ENCODE measurements around the gene PEA15. TPM values are rescaled to one million over a fixed set of nuclear protein-coding genes. Genes with fewer than 3 reads are reported as not detected.

Gene PEA15
- total RNA-seq, 1 experiment from 2014 or later: 94.3 TPM

DNA sequence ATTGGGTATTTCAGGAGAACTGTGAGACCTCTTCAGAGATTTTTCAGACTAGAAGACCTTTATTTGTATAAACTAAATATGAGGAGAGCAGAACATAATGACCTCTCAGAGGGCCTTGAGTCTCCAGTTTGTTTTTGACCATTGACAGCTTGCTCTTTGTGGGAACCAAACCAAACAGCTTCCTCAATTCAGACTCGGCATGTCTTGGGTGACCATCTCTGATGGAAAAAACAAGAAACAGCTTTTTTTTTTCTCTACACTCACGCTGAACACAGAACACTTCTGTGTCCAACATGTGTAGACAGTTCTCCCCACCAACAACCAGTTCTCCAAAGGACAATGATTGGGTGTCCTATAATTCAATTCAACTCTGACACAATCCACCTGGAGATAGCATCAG is 42.3 kb upstream of the PEA15 start:
- Histone ChIP-seq H3K4me3 (ENCODE audit: low read depth in 2 of 2, low read length in 2 of 2) (no peak overlapping the region), H3K27me3 (ENCODE audit: control insufficient read depth, insufficient read depth, low read length) (peaks cover 15% of the 10 kb centered on the region), H3K4me1 (ENCODE audit: control insufficient read depth, insufficient read depth, low read length) (no peaks in the 10 kb centered on the region), H3K27ac (ENCODE audit: low read length) (no peak overlapping the region), H3K9me3 (ENCODE audit: control insufficient read depth, insufficient read depth, low read depth, low read length) (no peaks in the 10 kb centered on the region), H3K36me3 (ENCODE audit: control insufficient read depth, insufficient read depth, low read length) (no peaks in the 10 kb centered on the region)
- TF ChIP-seq TCF7L2 (IDR thresholded peaks at IDR 0.05; ENCODE audit: low read depth, low read length) (no peak), POLR2AphosphoS5 (IDR thresholded peaks at IDR 0.05; ENCODE audit: low read depth, low read length) (no peak), SIN3A (IDR thresholded peaks at IDR 0.05; ENCODE audit: borderline replicate concordance, insufficient read depth, low read depth, low read length) (no peak)
- TF ChIP-seq, protein P1, sequence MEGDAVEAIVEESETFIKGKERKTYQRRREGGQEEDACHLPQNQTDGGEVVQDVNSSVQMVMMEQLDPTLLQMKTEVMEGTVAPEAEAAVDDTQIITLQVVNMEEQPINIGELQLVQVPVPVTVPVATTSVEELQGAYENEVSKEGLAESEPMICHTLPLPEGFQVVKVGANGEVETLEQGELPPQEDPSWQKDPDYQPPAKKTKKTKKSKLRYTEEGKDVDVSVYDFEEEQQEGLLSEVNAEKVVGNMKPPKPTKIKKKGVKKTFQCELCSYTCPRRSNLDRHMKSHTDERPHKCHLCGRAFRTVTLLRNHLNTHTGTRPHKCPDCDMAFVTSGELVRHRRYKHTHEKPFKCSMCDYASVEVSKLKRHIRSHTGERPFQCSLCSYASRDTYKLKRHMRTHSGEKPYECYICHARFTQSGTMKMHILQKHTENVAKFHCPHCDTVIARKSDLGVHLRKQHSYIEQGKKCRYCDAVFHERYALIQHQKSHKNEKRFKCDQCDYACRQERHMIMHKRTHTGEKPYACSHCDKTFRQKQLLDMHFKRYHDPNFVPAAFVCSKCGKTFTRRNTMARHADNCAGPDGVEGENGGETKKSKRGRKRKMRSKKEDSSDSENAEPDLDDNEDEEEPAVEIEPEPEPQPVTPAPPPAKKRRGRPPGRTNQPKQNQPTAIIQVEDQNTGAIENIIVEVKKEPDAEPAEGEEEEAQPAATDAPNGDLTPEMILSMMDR (IDR thresholded peaks at IDR 0.05): no peak
- TF ChIP-seq, protein P2, sequence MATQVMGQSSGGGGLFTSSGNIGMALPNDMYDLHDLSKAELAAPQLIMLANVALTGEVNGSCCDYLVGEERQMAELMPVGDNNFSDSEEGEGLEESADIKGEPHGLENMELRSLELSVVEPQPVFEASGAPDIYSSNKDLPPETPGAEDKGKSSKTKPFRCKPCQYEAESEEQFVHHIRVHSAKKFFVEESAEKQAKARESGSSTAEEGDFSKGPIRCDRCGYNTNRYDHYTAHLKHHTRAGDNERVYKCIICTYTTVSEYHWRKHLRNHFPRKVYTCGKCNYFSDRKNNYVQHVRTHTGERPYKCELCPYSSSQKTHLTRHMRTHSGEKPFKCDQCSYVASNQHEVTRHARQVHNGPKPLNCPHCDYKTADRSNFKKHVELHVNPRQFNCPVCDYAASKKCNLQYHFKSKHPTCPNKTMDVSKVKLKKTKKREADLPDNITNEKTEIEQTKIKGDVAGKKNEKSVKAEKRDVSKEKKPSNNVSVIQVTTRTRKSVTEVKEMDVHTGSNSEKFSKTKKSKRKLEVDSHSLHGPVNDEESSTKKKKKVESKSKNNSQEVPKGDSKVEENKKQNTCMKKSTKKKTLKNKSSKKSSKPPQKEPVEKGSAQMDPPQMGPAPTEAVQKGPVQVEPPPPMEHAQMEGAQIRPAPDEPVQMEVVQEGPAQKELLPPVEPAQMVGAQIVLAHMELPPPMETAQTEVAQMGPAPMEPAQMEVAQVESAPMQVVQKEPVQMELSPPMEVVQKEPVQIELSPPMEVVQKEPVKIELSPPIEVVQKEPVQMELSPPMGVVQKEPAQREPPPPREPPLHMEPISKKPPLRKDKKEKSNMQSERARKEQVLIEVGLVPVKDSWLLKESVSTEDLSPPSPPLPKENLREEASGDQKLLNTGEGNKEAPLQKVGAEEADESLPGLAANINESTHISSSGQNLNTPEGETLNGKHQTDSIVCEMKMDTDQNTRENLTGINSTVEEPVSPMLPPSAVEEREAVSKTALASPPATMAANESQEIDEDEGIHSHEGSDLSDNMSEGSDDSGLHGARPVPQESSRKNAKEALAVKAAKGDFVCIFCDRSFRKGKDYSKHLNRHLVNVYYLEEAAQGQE (IDR thresholded peaks at IDR 0.05; ENCODE audit: insufficient read depth in 1 of 2, low read depth in 2 of 2, low read length in 1 of 2): no peak
- DNase-seq (ENCODE audit: low read depth, low spot score) (no peak), ATAC-seq (no peak)
- CTCF ChIA-PET: no interaction called here
- intact Hi-C loops (cut with micrococcal nuclease; ENCODE audit: unreplicated experiment): no loop called here
- BruUV-seq (replicated peaks): no TSS peak
- in situ Hi-C loops (cut with HindIII; ENCODE audit: low pct_unique_long_range_greater_than_20kb, low sequenced_read_pairs): no loop called here
- POLR2A ChIA-PET: no interaction called here

DNA sequence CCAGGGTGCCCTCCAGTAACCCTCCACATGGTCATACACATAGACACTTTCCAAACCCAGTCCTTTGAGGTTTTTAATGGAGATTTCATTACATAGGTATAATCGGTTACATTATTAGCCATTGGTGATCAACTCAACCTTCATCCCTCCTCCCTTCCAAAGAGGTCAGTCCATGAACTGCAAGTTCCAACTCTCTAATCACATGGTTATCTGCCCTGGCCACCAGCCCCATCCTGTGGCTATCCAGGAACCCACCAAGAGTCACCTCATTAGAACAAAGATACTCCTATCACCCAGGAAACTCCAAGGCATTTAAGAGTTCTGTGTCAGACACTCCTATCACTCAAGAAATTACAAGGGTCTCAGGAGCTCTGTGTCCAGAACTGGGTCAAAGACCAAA is 41.6 kb upstream of the PEA15 start:
- intact Hi-C loops (cut with micrococcal nuclease; ENCODE audit: unreplicated experiment): no loop called here
- Histone ChIP-seq H3K4me1 (ENCODE audit: control insufficient read depth, insufficient read depth, low read length) (no peaks in the 10 kb centered on the region), H3K27ac (ENCODE audit: low read length) (no peak overlapping the region), H3K36me3 (ENCODE audit: control insufficient read depth, insufficient read depth, low read length) (no peaks in the 10 kb centered on the region), H3K4me3 (ENCODE audit: low read depth in 2 of 2, low read length in 2 of 2) (no peak overlapping the region), H3K27me3 (ENCODE audit: control insufficient read depth, insufficient read depth, low read length) (peaks cover 15% of the 10 kb centered on the region), H3K9me3 (ENCODE audit: control insufficient read depth, insufficient read depth, low read depth, low read length) (no peaks in the 10 kb centered on the region)
- in situ Hi-C loops (cut with HindIII; ENCODE audit: low pct_unique_long_range_greater_than_20kb, low sequenced_read_pairs): no loop called here
- ChIA-PET CTCF (no interaction called here), POLR2A (no interaction called here)
- no peak for DNase-seq (ENCODE audit: low read depth, low spot score)
- no TSS peak for BruUV-seq (replicated peaks)
- TF ChIP-seq POLR2AphosphoS5 (IDR thresholded peaks at IDR 0.05; ENCODE audit: low read depth, low read length) (no peak), TCF7L2 (IDR thresholded peaks at IDR 0.05; ENCODE audit: low read depth, low read length) (no peak), SIN3A (IDR thresholded peaks at IDR 0.05; ENCODE audit: borderline replicate concordance, insufficient read depth, low read depth, low read length) (no peak)
- TF ChIP-seq, protein P2 (IDR thresholded peaks at IDR 0.05; ENCODE audit: insufficient read depth in 1 of 2, low read depth in 2 of 2, low read length in 1 of 2): no peak
- TF ChIP-seq, protein P1 (IDR thresholded peaks at IDR 0.05): no peak
- ATAC-seq: no peak
